B cell (primary cell): ENCODE results near the gene PRLH. TPM values are rescaled to one million over a fixed set of nuclear protein-coding genes. Genes with fewer than 3 reads are reported as not detected.

Source experiments
- ATAC-seq: fragments of 200-7000 bp; cut with Tn5 transposase; one replicate; pipeline ENCODE4 v1.10.0; 2021; ENCODE audit warnings: low read depth, mild to moderate bottlenecking, moderate number of reproducible peaks, moderate library complexity
- CTCF ChIA-PET: fragments of 350-600 bp; sonication (Branson Sonifier 250); formaldehyde crosslinking; loops from one replicate; lab custom pipeline; 2021; ENCODE audit warnings: antibody characterized with exemption, inconsistent platforms; lab: Charles Lee
- POLR2A ChIA-PET: fragments of 350-600 bp; sonication (Branson Sonifier 250); formaldehyde crosslinking; loops from one replicate; lab custom pipeline; 2021; ENCODE audit warnings: antibody characterized with exemption; lab: Charles Lee
- DNase-seq: peaks from one replicate; pipeline ENCODE4 v3.0.0; 2013
- H2AFZ ChIP-seq: 2 replicates; pipeline ENCODE4 v1.6.1; 2012; ENCODE audit warnings: mild to moderate bottlenecking, low read depth, low read length; ENCODE audit not compliant: insufficient read depth, poor library complexity, severe bottlenecking
- H3K27ac ChIP-seq, 2 donors: 1 replicate in 1 of 2; 2 replicates in 1 of 2; pipeline ENCODE4 v1.5.1; 2012 to 2013; ENCODE audit warnings: low read length in 2 of 2, mild to moderate bottlenecking in 2 of 2, moderate library complexity in 1 of 2
- H3K27me3 ChIP-seq, 4 experiments: fragments of 200-600 bp in 1 of 4; sonication (generic) in 1 of 4; replicated peaks in 1 of 4; 1 replicate in 2 of 4; 2 replicates in 2 of 4; pipeline versions ENCODE4 v1.6.1 to v1.7.0; 2013 to 2016; ENCODE audit warnings: low read length in 3 of 4, mild to moderate bottlenecking in 2 of 4, mixed read lengths in 1 of 4, moderate library complexity in 1 of 4; ENCODE audit not compliant: insufficient read depth in 4 of 4, control insufficient read depth in 3 of 4; ENCODE audit errors: control extremely low read depth in 1 of 4
- H3K36me3 ChIP-seq, 2 experiments: replicated peaks in 1 of 2; 1 replicate in 1 of 2; 2 replicates in 1 of 2; pipeline versions ENCODE4 v1.6.1 to v1.7.1; 2013; ENCODE audit warnings: low read length in 1 of 2; ENCODE audit not compliant: insufficient read depth in 2 of 2, control insufficient read depth in 1 of 2; ENCODE audit errors: control extremely low read depth in 1 of 2, extremely low read depth in 1 of 2
- H3K4me1 ChIP-seq, 2 donors: fragments of 200-600 bp in 1 of 2; sonication (generic) in 1 of 2; 1 replicate in 1 of 2; 2 replicates in 1 of 2; pipeline versions ENCODE4 v1.5.1 to v1.6.1; 2013 to 2017; ENCODE audit warnings: low read length in 2 of 2; ENCODE audit not compliant: control insufficient read depth in 2 of 2, insufficient read depth in 2 of 2
- H3K4me2 ChIP-seq: replicated peaks from 2 replicates; pipeline ENCODE3; 2012; ENCODE audit warnings: mild to moderate bottlenecking, low read depth, low read length; ENCODE audit not compliant: poor library complexity, severe bottlenecking
- H3K4me3 ChIP-seq, 5 experiments: fragments of 200-600 bp in 1 of 5; sonication (generic) in 1 of 5; 1 replicate in 3 of 5; 2 replicates in 2 of 5; pipeline versions ENCODE4 v1.5.1 to v1.7.0; 2011 to 2016; ENCODE audit warnings: low read length in 4 of 5, mild to moderate bottlenecking in 4 of 5, low read depth in 2 of 5, control low read depth in 1 of 5, moderate library complexity in 1 of 5; ENCODE audit not compliant: insufficient read depth in 1 of 5; ENCODE audit errors: control extremely low read depth in 1 of 5, extremely low read depth in 1 of 5
- H3K79me2 ChIP-seq: fragments of 200-600 bp; sonication (generic); one replicate; pipeline ENCODE4 v1.6.0; 2016; ENCODE audit warnings: low read length; ENCODE audit not compliant: control insufficient read depth, insufficient read depth
- H3K9ac ChIP-seq: fragments of 200-600 bp; sonication (generic); 2 replicates; pipeline ENCODE4 v1.6.1; 2017; ENCODE audit warnings: mild to moderate bottlenecking, low read length, moderate library complexity
- H3K9me3 ChIP-seq, 3 donors: one replicate each; pipeline versions ENCODE4 v1.6.1 to v1.7.1; 2013; ENCODE audit warnings: low read length in 2 of 3; ENCODE audit not compliant: control insufficient read depth in 2 of 3, insufficient read depth in 1 of 3; ENCODE audit errors: control extremely low read depth in 1 of 3
- H4K20me1 ChIP-seq: 2 replicates; pipeline ENCODE4 v1.6.0; 2012; ENCODE audit warnings: mild to moderate bottlenecking, low read length; ENCODE audit not compliant: insufficient read depth, control insufficient read depth, poor library complexity, severe bottlenecking
- H3K27ac Mint-ChIP-seq: one replicate; pipeline ENCODE4 v1.8.0; 2021; ENCODE audit warnings: mixed read lengths
- H3K27me3 Mint-ChIP-seq: one replicate; pipeline ENCODE4 v1.8.0; 2021; ENCODE audit warnings: mixed read lengths
- H3K4me1 Mint-ChIP-seq: one replicate; pipeline ENCODE4 v1.8.0; 2021; ENCODE audit warnings: mixed read lengths
- H3K4me3 Mint-ChIP-seq: one replicate; pipeline ENCODE4 v1.8.0; 2021; ENCODE audit warnings: mixed read lengths
- H3K9me3 Mint-ChIP-seq: one replicate; pipeline ENCODE4 v1.8.0; 2022; ENCODE audit warnings: mixed read lengths; ENCODE audit not compliant: insufficient read depth
- CTCF ChIP-seq: fragments of 200-600 bp; IDR thresholded peaks from one replicate; pipeline ENCODE4 v1.8.0; 2022; ENCODE audit warnings: antibody characterized with exemption, mild to moderate bottlenecking
- EZH2 ChIP-seq: IDR thresholded peaks from 2 replicates; pipeline ENCODE4 v1.6.1; 2012; ENCODE audit warnings: borderline replicate concordance, low read depth, mild to moderate bottlenecking, moderate library complexity, low read length; ENCODE audit not compliant: insufficient read depth, poor library complexity, severe bottlenecking
- WGBS: methylation state at CpG from one replicate; pipeline ENCODE4 v1.1.5; 2013; ENCODE audit warnings: missing lambda C conversion rate; ENCODE audit not compliant: insufficient coverage; 5-methylcytosine and 5-hydroxymethylcytosine counted together
- intact Hi-C: fragments of 100-400 bp; cut with micrococcal nuclease; formaldehyde crosslinking; loops from one replicate; pipeline ENCODE4 v1.10.0; 2022
- polyA plus RNA-seq: library from polyadenylated mRNA; depleted of rRNA; stranded (reverse); fragments of >200 nt; gene quantifications from 2 replicates; pipeline ENCODE4 v1.2.3, GENCODE V29; 2012
- total RNA-seq, 2 donors: library from RNA; stranded (reverse); fragments of 120-200 nt in 1 of 2; gene quantifications; 1 replicate in 1 of 2; 2 replicates in 1 of 2; pipeline versions ENCODE4 v1.2.3 to v1.2.4, GENCODE V29; 2013 to 2022

PRLH gene
- total and polyA plus RNA-seq, 2 donors (not counting 1 experiment from before 2014, with no cell fraction given): not detected

GRCh38 chr2:237530472-237531433, 35.6 kb upstream of the PRLH start:
- no peak overlapping the region for H3K27ac Mint-ChIP-seq

More at GRCh38 chr2:237530472-237531433, 35.6 kb upstream of the PRLH start:
- H3K4me3 Mint-ChIP-seq: no peak overlapping the region
- no peaks in the 10 kb centered on the region for H3K27me3 Mint-ChIP-seq
- Histone ChIP-seq H2AFZ (no peak overlapping the region), H3K36me3 (no peaks in the 10 kb centered on the region), H3K9me3 (no peaks in the 10 kb centered on the region), H3K9ac (no peak overlapping the region), H3K4me2 (no peak overlapping the region), H4K20me1 (no peaks in the 10 kb centered on the region), H3K27ac (no peak overlapping the region), H3K4me1 (peaks cover 0 to 9% of the 10 kb centered on the region in 2 donors), H3K4me3 (no peak overlapping the region), H3K27me3 (no peaks in the 10 kb centered on the region), H3K79me2 (no peaks in the 10 kb centered on the region)
- intact Hi-C loops: no loop called here
- no peak for ATAC-seq
- 97% methylated on average over 11 of the region's 12 CpGs for WGBS
- TF ChIP-seq CTCF: no peak
- no peak for TF ChIP-seq EZH2
- ChIA-PET CTCF (no interaction called here), POLR2A (no interaction called here)
- DNase-seq: no peak
- peaks cover 5% of the 10 kb centered on the region for H3K4me1 Mint-ChIP-seq
- no peaks in the 10 kb centered on the region for H3K9me3 Mint-ChIP-seq
